Activated CD4-positive, alpha-beta memory T cell treated with anti-CD3 and anti-CD28 coated beads, Interleukin-2, amount 10 ng/mL, durations not matched to agents 7 days and 5 days (primary cell): ENCODE results near the gene TPCN1. TPM values are rescaled to one million over a fixed set of nuclear protein-coding genes. Genes with fewer than 3 reads are reported as not detected.
A peak's percentile ranks its signal among the peaks of the same experiment; 100 is the strongest.

Experiments used
- CTCF ChIA-PET: fragments of 350-600 bp; sonication (Branson Sonifier 250); formaldehyde crosslinking; loops from one replicate; lab custom pipeline; 2021; ENCODE audit warnings: antibody characterized with exemption, inconsistent platforms; lab: Charles Lee
- POLR2A ChIA-PET: fragments of 350-600 bp; sonication (Branson Sonifier 250); formaldehyde crosslinking; loops from one replicate; lab custom pipeline; 2021; ENCODE audit warnings: antibody characterized with exemption; lab: Charles Lee
- DNase-seq: peaks from one replicate; pipeline ENCODE4 v3.0.0-alpha.2; 2020
- H3K27ac Mint-ChIP-seq: one replicate; pipeline ENCODE4 v1.8.0; 2021; ENCODE audit warnings: mild to moderate bottlenecking, mixed read lengths
- H3K27me3 Mint-ChIP-seq: one replicate; pipeline ENCODE4 v1.8.0; 2021; ENCODE audit warnings: mixed read lengths
- H3K36me3 Mint-ChIP-seq: one replicate; pipeline ENCODE4 v1.8.0; 2021; ENCODE audit warnings: low read depth, mixed read lengths
- H3K4me1 Mint-ChIP-seq: one replicate; pipeline ENCODE4 v1.8.0; 2021; ENCODE audit warnings: mixed read lengths
- H3K4me3 Mint-ChIP-seq: one replicate; pipeline ENCODE4 v1.8.0; 2021; ENCODE audit warnings: mild to moderate bottlenecking, mixed read lengths
- H3K9me3 Mint-ChIP-seq: one replicate; pipeline ENCODE4 v1.8.0; 2021; ENCODE audit warnings: mixed read lengths
- total RNA-seq, 2 experiments: library from RNA; stranded (reverse); gene quantifications; one replicate each; pipeline ENCODE4 v1.2.3, GENCODE V29; 2021

Gene TPCN1
- total RNA-seq, 2 experiments from 2014 or later = 18.3 to 19.2 TPM

- Mint-ChIP-seq H3K27me3 (no peaks in the 10 kb centered on the region), H3K36me3 (peaks cover 29% of the 10 kb centered on the region), H3K4me1 (peaks cover 26% of the 10 kb centered on the region), H3K4me3 (peak overlapping the region; percentile 86), H3K27ac (peak overlapping the region; percentile 97), H3K9me3 (no peaks in the 10 kb centered on the region)
- DNase-seq = peak; percentile 91
- POLR2A ChIA-PET = interaction anchor here (0.9 to 4.0 kb wide), 20 partner anchors 9 to 278 kb away, joined by 3 to 47 read pairs (median 4); partner anchors contain the start of genes OAS1, OAS2, OAS3 and TPCN1
- CTCF ChIA-PET = interaction anchor here (0.6 to 5.7 kb wide), 5 partner anchors 10 to 174 kb away, joined by 3 to 37 read pairs (median 3); no protein-coding TSS in a partner anchor
Measured at GRCh38 chr12:113184900-113185179, 36.4 kb upstream of the TPCN1 start.

- peaks cover 26% of the 10 kb centered on the region for H3K36me3 Mint-ChIP-seq
- peak; percentile 80 for DNase-seq
- H3K9me3 Mint-ChIP-seq = no peaks in the 10 kb centered on the region
- ChIA-PET POLR2A (interaction anchor here (1.0 to 4.0 kb wide), 21 partner anchors 10 to 279 kb away, joined by 3 to 47 read pairs (median 4); partner anchors contain the start of genes OAS1, OAS2, OAS3 and TPCN1), CTCF (interaction anchor here (0.5 to 5.7 kb wide), 8 partner anchors 9 to 207 kb away, joined by 3 to 37 read pairs (median 3); partner anchors contain the start of gene OAS2)
- peaks cover 26% of the 10 kb centered on the region for H3K4me1 Mint-ChIP-seq
- peak within 1 kb of the TSS; percentile 97 for H3K27ac Mint-ChIP-seq
- H3K4me3 Mint-ChIP-seq = peak within 1 kb of the TSS; percentile 86
- no peaks in the 10 kb centered on the region for H3K27me3 Mint-ChIP-seq
Measured at GRCh38 chr12:113185180-113186032, 35.9 kb upstream of the TPCN1 start, which contains the start of the genes DDX54 and RITA1. Gene DDX54 (minus strand): TSS chr12:113185478. CDS start chr12:113185451, 27 bp downstream. Gene RITA1 (plus strand): TSS chr12:113185721. CDS start chr12:113186747, 1,026 bp downstream.

GRCh38 chr12:113186033-113186365 lies 35.3 kb upstream of the TPCN1 start:
- H3K4me1 Mint-ChIP-seq = peaks cover 26% of the 10 kb centered on the region
- POLR2A ChIA-PET = interaction anchor here (1.0 to 4.0 kb wide), 15 partner anchors 10 to 278 kb away, joined by 3 to 47 read pairs (median 4); partner anchors contain the start of genes OAS2 and TPCN1
- H3K9me3 Mint-ChIP-seq = no peaks in the 10 kb centered on the region
- CTCF ChIA-PET = interaction anchor here (0.5 to 5.7 kb wide), 4 partner anchors 9 to 208 kb away, joined by 3 to 37 read pairs (median 3); partner anchors contain the start of gene OAS2
- no peaks in the 10 kb centered on the region for H3K27me3 Mint-ChIP-seq
- H3K4me3 Mint-ChIP-seq = peak overlapping the region; percentile 86
- H3K36me3 Mint-ChIP-seq = peaks cover 22% of the 10 kb centered on the region
- DNase-seq = no peak
- H3K27ac Mint-ChIP-seq = peak overlapping the region; percentile 97

- H3K27me3 Mint-ChIP-seq = no peaks in the 10 kb centered on the region
- ChIA-PET POLR2A (interaction anchor here (1.0 to 4.0 kb wide), 9 partner anchors 11 to 279 kb away, joined by 3 to 47 read pairs (median 4); partner anchors contain the start of genes OAS2 and TPCN1), CTCF (interaction anchor here (0.7 to 5.7 kb wide), 4 partner anchors 8 to 208 kb away, joined by 3 to 37 read pairs (median 4); no protein-coding TSS in a partner anchor)
- peak overlapping the region; percentile 86 for H3K4me3 Mint-ChIP-seq
- H3K27ac Mint-ChIP-seq = peak overlapping the region; percentile 97
- no peaks in the 10 kb centered on the region for H3K9me3 Mint-ChIP-seq
- DNase-seq = no peak
- peaks cover 26% of the 10 kb centered on the region for H3K4me1 Mint-ChIP-seq
- peaks cover 25% of the 10 kb centered on the region for H3K36me3 Mint-ChIP-seq
Measured at GRCh38 chr12:113186666-113187325, 34.5 kb upstream of the TPCN1 start.

GRCh38 chr12:113189361-113189760 lies 31.9 kb upstream of the TPCN1 start:
- Mint-ChIP-seq H3K27me3 (no peaks in the 10 kb centered on the region), H3K27ac (no peak overlapping the region), H3K4me1 (peaks cover 18% of the 10 kb centered on the region), H3K9me3 (no peaks in the 10 kb centered on the region), H3K4me3 (no peak overlapping the region), H3K36me3 (peaks cover 22% of the 10 kb centered on the region)
- DNase-seq = no peak
- ChIA-PET POLR2A (no interaction called here), CTCF (interaction anchor here (0.6 to 1.8 kb wide), 5 partner anchors 11 to 236 kb away, joined by 3 to 5 read pairs (median 3); no protein-coding TSS in a partner anchor)

GRCh38 chr12:113190761-113191160 lies 30.5 kb upstream of the TPCN1 start:
- DNase-seq = no peak
- Mint-ChIP-seq H3K4me3 (no peak overlapping the region), H3K27me3 (no peaks in the 10 kb centered on the region), H3K4me1 (peaks cover 18% of the 10 kb centered on the region), H3K27ac (no peak overlapping the region), H3K36me3 (peaks cover 22% of the 10 kb centered on the region), H3K9me3 (no peaks in the 10 kb centered on the region)
- ChIA-PET POLR2A (no interaction called here), CTCF (interaction anchor here (0.6 kb wide), 1 partner anchor 775 kb away, joined by 3 read pairs; no protein-coding TSS in a partner anchor)

- H3K4me1 Mint-ChIP-seq = peaks cover 15% of the 10 kb centered on the region
- DNase-seq = no peak
- H3K27me3 Mint-ChIP-seq = no peaks in the 10 kb centered on the region
- no peak overlapping the region for H3K27ac Mint-ChIP-seq
- CTCF ChIA-PET = interaction anchor here (0.6 kb wide), 1 partner anchor 775 kb away, joined by 3 read pairs; no protein-coding TSS in a partner anchor
- no peak overlapping the region for H3K4me3 Mint-ChIP-seq
- POLR2A ChIA-PET = no interaction called here
- peaks cover 22% of the 10 kb centered on the region for H3K36me3 Mint-ChIP-seq
- no peaks in the 10 kb centered on the region for H3K9me3 Mint-ChIP-seq
Measured at GRCh38 chr12:113191227-113191626, 30.0 kb upstream of the TPCN1 start.

- no peak for DNase-seq
- CTCF ChIA-PET = interaction anchor here (0.6 to 3.5 kb wide), 6 partner anchors 9 to 811 kb away, joined by 3 to 17 read pairs (median 3); partner anchors contain the start of gene DDX54
- Mint-ChIP-seq H3K27ac (no peak overlapping the region), H3K4me3 (no peak overlapping the region), H3K36me3 (peaks cover 9% of the 10 kb centered on the region), H3K9me3 (no peaks in the 10 kb centered on the region), H3K4me1 (peaks cover 3% of the 10 kb centered on the region), H3K27me3 (no peaks in the 10 kb centered on the region)
- POLR2A ChIA-PET = interaction anchor here (1.9 kb wide), 1 partner anchor 10 kb away, joined by 6 read pairs; the partner anchor contains the start of genes DDX54 and RITA1
Measured at GRCh38 chr12:113194971-113195391, 26.3 kb upstream of the TPCN1 start.

GRCh38 chr12:113195598-113195997 lies 25.7 kb upstream of the TPCN1 start:
- Mint-ChIP-seq H3K36me3 (peaks cover 6% of the 10 kb centered on the region), H3K4me1 (peaks cover 3% of the 10 kb centered on the region), H3K4me3 (no peak overlapping the region), H3K27me3 (no peaks in the 10 kb centered on the region), H3K27ac (no peak overlapping the region), H3K9me3 (no peaks in the 10 kb centered on the region)
- POLR2A ChIA-PET = interaction anchor here (1.9 kb wide), 1 partner anchor 10 kb away, joined by 6 read pairs; the partner anchor contains the start of genes DDX54 and RITA1
- CTCF ChIA-PET = interaction anchor here (0.8 to 3.5 kb wide), 4 partner anchors 9 to 229 kb away, joined by 3 to 17 read pairs (median 4); partner anchors contain the start of gene DDX54
- no peak for DNase-seq

- Mint-ChIP-seq H3K9me3 (no peaks in the 10 kb centered on the region), H3K27ac (no peak overlapping the region), H3K36me3 (peaks cover 5% of the 10 kb centered on the region), H3K4me3 (no peak overlapping the region), H3K27me3 (no peaks in the 10 kb centered on the region), H3K4me1 (peaks cover 3% of the 10 kb centered on the region)
- POLR2A ChIA-PET = interaction anchor here (1.1 to 1.9 kb wide), 2 partner anchors 11 kb away, joined by 4 to 6 read pairs; partner anchors contain the start of genes DDX54 and RITA1
- no peak for DNase-seq
- CTCF ChIA-PET = interaction anchor here (1.9 to 3.5 kb wide), 2 partner anchors 26 to 229 kb away, joined by 8 to 17 read pairs; no protein-coding TSS in a partner anchor
Measured at GRCh38 chr12:113196582-113196981, 24.7 kb upstream of the TPCN1 start.

- ChIA-PET CTCF (interaction anchor here (0.5 to 3.5 kb wide), 20 partner anchors 9 to 770 kb away, joined by 3 to 17 read pairs (median 4); partner anchors contain the start of gene SLC8B1), POLR2A (interaction anchor here (0.6 to 1.1 kb wide), 3 partner anchors 12 to 177 kb away, joined by 3 to 4 read pairs (median 3); partner anchors contain the start of genes DDX54 and RITA1)
- peak; percentile 64 for DNase-seq
- Mint-ChIP-seq H3K27ac (no peak overlapping the region), H3K27me3 (no peaks in the 10 kb centered on the region), H3K9me3 (no peaks in the 10 kb centered on the region), H3K36me3 (peaks cover 1% of the 10 kb centered on the region), H3K4me3 (no peak overlapping the region), H3K4me1 (peaks cover 2% of the 10 kb centered on the region)
Measured at GRCh38 chr12:113196990-113197389, 24.3 kb upstream of the TPCN1 start.
